ENCODE data around the gene TMEM61.
"Not testable (repeated sequence)": the region's sequence is repeated elsewhere in the genome, so short reads cannot be mapped to it uniquely, and the experiment has no call there.

The TMEM61 gene

DNA sequence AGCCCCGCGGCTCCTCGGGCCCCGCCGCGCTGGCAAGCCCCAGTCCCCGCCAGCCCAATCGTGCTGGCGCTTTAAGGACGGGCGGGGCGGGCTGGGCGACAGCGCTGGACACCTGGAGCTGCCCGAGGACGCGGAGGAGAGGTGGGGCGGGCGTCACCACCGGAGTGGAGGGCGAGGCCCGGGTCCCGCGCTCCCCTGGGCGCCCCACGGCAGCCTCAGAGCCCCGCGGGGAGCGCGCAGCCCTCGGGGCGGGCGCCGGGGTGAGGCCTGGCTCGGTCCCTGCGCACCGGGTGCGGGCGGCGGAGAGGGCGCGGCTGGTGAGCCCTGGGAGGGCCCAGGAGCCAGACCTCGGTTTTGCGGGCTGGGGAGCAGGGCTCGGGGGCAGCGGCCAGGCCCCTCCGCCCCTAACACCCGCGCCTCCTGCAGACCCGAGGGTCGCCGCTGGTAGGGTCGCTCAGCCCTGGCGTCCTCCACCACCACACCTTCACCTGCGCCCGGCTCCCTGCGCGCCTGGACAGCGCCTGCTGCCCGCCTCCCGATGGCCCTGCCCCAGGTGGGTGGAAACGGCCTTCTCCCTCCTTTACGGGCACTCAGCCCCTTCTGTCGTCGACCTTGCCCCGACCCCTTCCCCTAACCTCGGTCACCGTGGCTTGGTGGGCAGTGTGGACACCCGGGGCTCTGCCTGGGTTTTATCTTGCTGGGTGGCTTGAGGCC, at the start of gene TMEM61:
Gene TMEM61, plus strand, starts transcription at position 101 of the 714 bp plus-strand sequence. Its CDS starts 438 bp downstream, at position 539.
- DNase-seq = no peak

- DNase-seq = no peak
Measured at GRCh38 chr1:54931275-54931840, 49.1 kb upstream of the TMEM61 start.

- not testable (repeated sequence) for DNase-seq
Measured at GRCh38 chr1:54934081-54934480, 46.3 kb upstream of the TMEM61 start.

GRCh38 chr1:54934869-54935268, 45.6 kb upstream of the TMEM61 start:
- no peak for DNase-seq

DNA sequence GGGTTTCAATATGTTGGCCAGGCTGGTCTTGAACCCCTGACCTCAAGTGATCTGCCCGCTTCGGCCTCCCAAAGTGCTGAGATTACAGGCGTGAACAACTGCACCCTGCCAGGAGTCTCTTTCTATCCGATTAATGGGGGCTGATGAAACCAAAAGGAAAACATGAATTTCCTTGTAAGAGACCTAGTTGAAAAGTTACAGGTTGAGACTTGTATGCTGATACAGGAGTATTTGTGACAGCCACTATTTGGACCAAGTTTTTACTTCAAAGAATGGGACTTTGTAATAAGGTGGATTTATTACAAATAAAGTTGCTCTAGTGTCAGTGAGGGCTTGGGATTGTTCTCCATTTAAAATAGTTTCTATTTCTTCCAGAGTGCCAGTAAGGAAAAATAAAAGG, 43.6 kb upstream of the TMEM61 start:
- DNase-seq = no peak

DNA sequence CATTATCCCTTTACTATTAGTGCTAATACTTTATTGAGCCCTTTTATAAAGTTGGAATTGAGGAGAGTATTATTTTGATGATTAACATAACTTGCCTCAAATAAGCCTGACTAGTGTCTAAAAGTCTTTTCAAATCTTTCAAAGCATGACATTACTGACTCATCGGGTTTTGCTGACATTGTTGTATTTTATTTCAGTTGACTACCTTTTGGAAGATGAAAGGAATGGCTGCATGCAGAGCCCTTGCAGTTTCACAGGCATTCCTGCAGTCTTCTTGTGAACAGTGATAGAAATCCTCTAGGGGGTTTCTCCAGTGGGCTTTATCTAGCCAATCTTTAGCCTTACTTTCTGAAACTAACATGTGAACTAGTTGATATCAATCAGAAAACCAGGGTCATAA, 43.0 kb upstream of the TMEM61 start:
- DNase-seq = no peak

DNA sequence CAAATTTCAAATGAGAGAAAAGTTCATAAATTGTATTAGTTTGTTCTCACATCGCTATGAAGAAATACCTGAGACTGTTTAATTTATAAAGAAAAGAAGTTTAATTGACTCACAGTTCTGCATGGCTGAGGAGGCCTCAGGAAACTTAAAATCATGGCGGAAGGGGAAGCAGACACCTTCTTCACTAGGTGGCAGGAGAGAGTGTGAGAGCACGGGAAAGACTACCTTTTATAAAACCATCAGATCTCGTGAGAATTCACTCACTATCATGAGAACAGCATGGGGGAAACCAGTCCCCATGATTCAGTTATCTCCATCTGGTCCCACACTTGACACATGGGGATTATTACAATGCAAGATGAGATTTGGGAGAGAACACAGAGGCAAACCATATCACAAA, 41.5 kb upstream of the TMEM61 start:
- DNase-seq = not testable (repeated sequence)

DNA sequence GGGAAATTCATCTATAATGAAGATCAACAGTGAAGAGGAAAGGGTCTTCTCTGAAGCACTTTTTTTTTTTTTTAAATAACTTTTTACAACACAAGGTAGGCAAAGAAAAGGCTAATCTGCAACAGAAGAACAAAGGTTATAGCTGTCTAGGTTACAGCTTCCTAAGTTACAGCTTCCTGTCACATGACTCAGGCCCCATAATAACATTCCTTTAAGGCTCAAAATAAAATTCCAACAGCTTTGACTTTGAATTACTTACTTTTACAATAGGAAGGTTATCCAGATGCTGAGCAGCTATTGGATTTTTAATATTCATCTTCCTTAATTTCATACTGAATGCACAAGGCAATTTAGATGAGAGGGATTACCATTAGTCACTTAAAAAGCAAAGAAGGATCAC, 40.4 kb upstream of the TMEM61 start:
- DNase-seq = no peak

- DNase-seq = no peak
Measured at GRCh38 chr1:54942976-54943375, 37.5 kb upstream of the TMEM61 start.

- peak; percentile 73 for DNase-seq
Measured at GRCh38 chr1:54944610-54945392, 35.6 kb upstream of the TMEM61 start.

GRCh38 chr1:54945393-54945936, 35.0 kb upstream of the TMEM61 start:
- DNase-seq = no peak

- DNase-seq = no peak
Measured at GRCh38 chr1:54947540-54947939, 32.9 kb upstream of the TMEM61 start.

DNA sequence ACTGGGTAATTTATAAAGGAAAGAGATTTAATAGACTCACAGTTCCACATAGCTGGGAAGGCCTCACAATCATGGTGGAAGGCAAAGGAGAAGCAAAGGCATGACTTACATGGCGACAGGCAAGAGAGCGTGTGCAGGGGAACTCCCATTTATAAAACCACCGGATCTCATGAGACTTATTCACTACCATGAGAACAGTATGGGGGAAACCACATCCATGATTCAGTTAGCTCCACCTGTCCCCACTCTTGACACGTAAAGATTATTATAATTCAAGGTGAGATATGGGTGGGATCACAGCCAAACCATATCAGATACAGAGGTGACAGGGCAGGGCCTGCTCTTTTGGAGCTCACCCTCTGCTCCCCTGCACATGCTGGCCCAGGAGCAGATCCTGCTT, 31.4 kb upstream of the TMEM61 start:
- no peak for DNase-seq

GRCh38 chr1:54950006-54950368, 30.4 kb upstream of the TMEM61 start:
- no peak for DNase-seq

GRCh38 chr1:54950369-54951163, 29.9 kb upstream of the TMEM61 start:
- peak; percentile 72 for DNase-seq

GRCh38 chr1:54951810-54952226, 28.6 kb upstream of the TMEM61 start:
- DNase-seq = no peak

DNA sequence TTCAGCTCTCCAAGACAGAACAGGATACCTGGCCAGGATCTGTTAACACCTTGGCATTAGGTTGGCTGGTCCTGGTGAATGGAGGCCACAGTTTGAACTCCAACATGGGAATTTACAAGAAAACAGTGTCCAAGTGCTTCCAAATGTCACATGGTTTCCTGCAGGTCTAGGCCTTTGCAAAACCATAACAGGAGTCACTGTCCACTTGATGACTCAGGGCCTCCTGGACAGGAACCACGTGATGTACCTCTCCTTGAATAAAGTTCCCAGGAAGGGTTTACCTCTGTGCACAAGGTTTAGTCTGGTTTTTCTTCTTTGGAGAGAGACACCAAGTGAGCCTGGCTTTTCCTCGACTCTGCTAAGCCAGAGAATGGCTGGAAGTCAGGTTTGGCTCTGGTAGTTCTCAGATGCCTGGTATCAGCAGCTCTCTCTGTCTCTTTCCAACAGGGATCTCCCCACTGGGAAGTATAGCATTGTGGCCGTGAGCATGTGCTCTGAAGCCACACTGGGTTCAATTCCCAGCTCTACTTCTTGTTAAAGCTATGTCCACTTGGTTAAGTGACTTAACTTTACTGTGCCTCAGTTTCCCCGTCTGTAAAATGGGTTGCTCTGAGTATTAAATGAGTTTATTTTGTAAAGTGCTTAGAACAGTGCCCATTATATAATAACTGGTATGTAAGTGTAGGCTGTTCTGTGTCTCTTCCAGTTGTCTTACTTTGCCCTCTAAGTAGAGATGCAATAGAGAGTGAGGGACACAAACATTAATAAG, 27.3 kb upstream of the TMEM61 start:
- DNase-seq = no peak

GRCh38 chr1:54953846-54954245, 26.6 kb upstream of the TMEM61 start:
- DNase-seq = no peak

GRCh38 chr1:54955359-54955758, 25.1 kb upstream of the TMEM61 start:
- DNase-seq = no peak

- no peak for DNase-seq
Measured at GRCh38 chr1:54956726-54957125, 23.7 kb upstream of the TMEM61 start.

GRCh38 chr1:54959241-54959640, 21.2 kb upstream of the TMEM61 start:
- no peak for DNase-seq

Data from COR-L47 (cell line).